Liver (tissue), 9 donors: Measurements from ENCODE around the gene GRIK2. TPM values are rescaled to one million over a fixed set of nuclear protein-coding genes. Genes with fewer than 3 reads are reported as not detected.

Experiments used
- DNase-seq: peaks from one replicate; pipeline ENCODE4 v3.0.0-alpha.2; 2017; ENCODE audit warnings: low spot score
- H3K27ac ChIP-seq, 2 donors: one replicate each; pipeline ENCODE4 v1.7.0; 2013; ENCODE audit warnings: inconsistent platforms in 2 of 2, low read length in 2 of 2, control low read depth in 1 of 2, low read depth in 1 of 2, mild to moderate bottlenecking in 1 of 2
- H3K27me3 ChIP-seq, 4 donors: one replicate each; pipeline versions ENCODE4 v1.6.1 to v1.7.0; 2013; ENCODE audit warnings: low read length in 3 of 4, inconsistent platforms in 1 of 4, mild to moderate bottlenecking in 1 of 4, moderate library complexity in 1 of 4; ENCODE audit not compliant: control insufficient read depth in 4 of 4, insufficient read depth in 4 of 4
- H3K36me3 ChIP-seq, 4 donors: one replicate each; pipeline versions ENCODE4 v1.6.1 to v1.7.0; 2013; ENCODE audit warnings: low read length in 3 of 4, mild to moderate bottlenecking in 3 of 4, low read depth in 1 of 4, moderate library complexity in 1 of 4; ENCODE audit not compliant: control insufficient read depth in 4 of 4, insufficient read depth in 3 of 4
- H3K4me1 ChIP-seq, 4 donors: one replicate each; pipeline versions ENCODE4 v1.6.1 to v1.7.0; 2013; ENCODE audit warnings: low read length in 3 of 4, mild to moderate bottlenecking in 3 of 4, moderate library complexity in 1 of 4; ENCODE audit not compliant: control insufficient read depth in 4 of 4, insufficient read depth in 4 of 4
- H3K4me3 ChIP-seq, 3 donors: one replicate each; pipeline versions ENCODE4 v1.6.1 to v1.7.0; 2013; ENCODE audit warnings: low read length in 3 of 3, control low read depth in 1 of 3, low read depth in 1 of 3, mild to moderate bottlenecking in 1 of 3
- H3K9ac ChIP-seq, 2 donors: one replicate each; pipeline ENCODE4 v1.7.0; 2013; ENCODE audit warnings: low read length in 2 of 2, mild to moderate bottlenecking in 2 of 2, moderate library complexity in 2 of 2, control low read depth in 1 of 2, low read depth in 1 of 2
- H3K9me3 ChIP-seq, 4 donors: one replicate each; pipeline versions ENCODE4 v1.6.1 to v1.7.0; 2013; ENCODE audit warnings: low read length in 3 of 4; ENCODE audit not compliant: control insufficient read depth in 4 of 4
- ATF3 ChIP-seq: IDR thresholded peaks from 2 replicates; pipeline ENCODE4 v1.6.1; 2016; ENCODE audit warnings: antibody characterized with exemption
- CTCF ChIP-seq: fragments of 150-350 bp; IDR thresholded peaks from 2 replicates; pipeline ENCODE4 v1.5.1; 2017; ENCODE audit warnings: improper control_type of control experiment, low read depth, low read length; ENCODE audit not compliant: missing input control
- EGR1 ChIP-seq, 2 donors: IDR thresholded peaks; 2 replicates each; pipeline ENCODE4 v1.6.1; 2016 to 2018; ENCODE audit warnings: antibody characterized with exemption in 2 of 2, low read depth in 2 of 2
- FOXA1 ChIP-seq: IDR thresholded peaks from 2 replicates; pipeline ENCODE4 v1.6.1; 2016; ENCODE audit warnings: antibody characterized with exemption
- GABPA ChIP-seq, 2 donors: IDR thresholded peaks in 1 of 2; conservative IDR thresholded peaks in 1 of 2; 2 replicates each; pipeline ENCODE4 v1.6.1; 2016; ENCODE audit warnings: antibody characterized with exemption in 2 of 2, mild to moderate bottlenecking in 1 of 2, moderate library complexity in 1 of 2
- HNF4G ChIP-seq: IDR thresholded peaks from 2 replicates; pipeline ENCODE4 v1.6.1; 2016; ENCODE audit warnings: antibody characterized with exemption
- JUND ChIP-seq, 2 donors: IDR thresholded peaks; 2 replicates each; pipeline ENCODE4 v1.6.1; 2016; ENCODE audit warnings: antibody characterized with exemption in 2 of 2
- NR2F2 ChIP-seq: IDR thresholded peaks from 2 replicates; pipeline ENCODE4 v1.6.1; 2016; ENCODE audit warnings: antibody characterized with exemption
- RAD21 ChIP-seq, 2 donors: IDR thresholded peaks; 2 replicates each; pipeline ENCODE4 v1.6.1; 2016; ENCODE audit warnings: antibody characterized with exemption in 2 of 2, mild to moderate bottlenecking in 2 of 2
- RXRA ChIP-seq, 2 donors: IDR thresholded peaks; 2 replicates each; pipeline ENCODE4 v1.6.1; 2017 to 2018; ENCODE audit warnings: antibody characterized with exemption in 2 of 2, mild to moderate bottlenecking in 1 of 2
- SP1 ChIP-seq: IDR thresholded peaks from 2 replicates; pipeline ENCODE4 v1.6.1; 2018; ENCODE audit warnings: antibody characterized with exemption, mild to moderate bottlenecking
- YY1 ChIP-seq: IDR thresholded peaks from 2 replicates; pipeline ENCODE4 v1.6.1; 2016; ENCODE audit warnings: antibody characterized with exemption, mild to moderate bottlenecking
- WGBS: extraction: QIAGEN DNeasy Blood & Tissue Kit; methylation state at CpG from one replicate; pipeline ENCODE4 v1.1.7; 2013; 5-methylcytosine and 5-hydroxymethylcytosine counted together
- polyA plus RNA-seq, 2 donors: library from polyadenylated mRNA; stranded (reverse) in 1 of 2; unstranded in 1 of 2; fragments of 200-250 nt in 1 of 2; fragments of >200 nt in 1 of 2; fragmentation: Nextera tagmentation in 1 of 2; extraction: Ambion mirVana in 1 of 2; gene quantifications; one replicate each; pipeline versions ENCODE4 v1.2.1 to v1.2.3, GENCODE V29; 2013 to 2015
- total RNA-seq, 2 donors: library from RNA; depleted of rRNA; stranded (reverse); fragments of >200 nt; gene quantifications; one replicate each; pipeline ENCODE4 v1.2.3, GENCODE V29; 2014
- TF ChIP-seq, protein P1 (sequence below): IDR thresholded peaks from 2 replicates; pipeline ENCODE4 v1.6.1; 2016; ENCODE audit warnings: antibody characterized with exemption
- donor health status: healthy.
- donor health status: healthy.
- donor health status: healthy.
- donor health status: healthy.
- donor health status: healthy.

Gene GRIK2
- total and polyA plus RNA-seq, 4 donors = 0.02 to 0.17 (median 0.05) TPM

GRCh38 chr6:101402622-101403031 is 9.1 kb downstream of the GRIK2 start:
- DNase-seq = no peak
- peaks cover 0 to 4% (median 0%) of the 10 kb centered on the region in 4 donors for H3K4me1 ChIP-seq
- TF ChIP-seq ATF3 (no peak), YY1 (no peak), RXRA (IDR thresholded peaks at IDR 0.05) (no peak), JUND (IDR thresholded peaks at IDR 0.05) (no peak), FOXA1 (no peak), SP1 (no peak)
- H3K27ac ChIP-seq = no peak overlapping the region
- H3K4me3 ChIP-seq = no peak overlapping the region
- peaks cover 0 to 3% (median under 1%) of the 10 kb centered on the region in 4 donors for H3K9me3 ChIP-seq
- peaks cover 3 to 17% (median 10%) of the 10 kb centered on the region in 4 donors for H3K27me3 ChIP-seq
- H3K9ac ChIP-seq = no peak overlapping the region
- 3% methylated on average over 28 of the region's 28 CpGs for WGBS
- H3K36me3 ChIP-seq = no peaks in the 10 kb centered on the region

GRCh38 chr6:101403216-101403945 is 9.9 kb downstream of the GRIK2 start:
- TF ChIP-seq ATF3 = no peak
- no peak for TF ChIP-seq RAD21 (IDR thresholded peaks at IDR 0.05)
- TF ChIP-seq JUND (IDR thresholded peaks at IDR 0.05) = no peak
- no peak for TF ChIP-seq YY1
- no peak for TF ChIP-seq EGR1 (IDR thresholded peaks at IDR 0.05; ENCODE audit: low read depth in 2 of 2)
- no peak for TF ChIP-seq CTCF
- TF ChIP-seq GABPA (IDR thresholded peaks at IDR 0.05 in 1 of 2, conservative IDR thresholded peaks at IDR 0.05 in 1 of 2) = no peak
- TF ChIP-seq NR2F2 = no peak
- TF ChIP-seq RXRA (IDR thresholded peaks at IDR 0.05) = no peak
- TF ChIP-seq, protein P1, sequence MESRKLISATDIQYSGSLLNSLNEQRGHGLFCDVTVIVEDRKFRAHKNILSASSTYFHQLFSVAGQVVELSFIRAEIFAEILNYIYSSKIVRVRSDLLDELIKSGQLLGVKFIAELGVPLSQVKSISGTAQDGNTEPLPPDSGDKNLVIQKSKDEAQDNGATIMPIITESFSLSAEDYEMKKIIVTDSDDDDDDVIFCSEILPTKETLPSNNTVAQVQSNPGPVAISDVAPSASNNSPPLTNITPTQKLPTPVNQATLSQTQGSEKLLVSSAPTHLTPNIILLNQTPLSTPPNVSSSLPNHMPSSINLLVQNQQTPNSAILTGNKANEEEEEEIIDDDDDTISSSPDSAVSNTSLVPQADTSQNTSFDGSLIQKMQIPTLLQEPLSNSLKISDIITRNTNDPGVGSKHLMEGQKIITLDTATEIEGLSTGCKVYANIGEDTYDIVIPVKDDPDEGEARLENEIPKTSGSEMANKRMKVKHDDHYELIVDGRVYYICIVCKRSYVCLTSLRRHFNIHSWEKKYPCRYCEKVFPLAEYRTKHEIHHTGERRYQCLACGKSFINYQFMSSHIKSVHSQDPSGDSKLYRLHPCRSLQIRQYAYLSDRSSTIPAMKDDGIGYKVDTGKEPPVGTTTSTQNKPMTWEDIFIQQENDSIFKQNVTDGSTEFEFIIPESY = no peak
- peaks cover 3 to 17% (median 10%) of the 10 kb centered on the region in 4 donors for H3K27me3 ChIP-seq
- no peak overlapping the region for H3K4me3 ChIP-seq
- peaks cover 0 to 3% (median under 1%) of the 10 kb centered on the region in 4 donors for H3K9me3 ChIP-seq
- WGBS = 9% methylated on average over 16 of the region's 16 CpGs
- H3K4me1 ChIP-seq = peaks cover 0 to 4% (median 0%) of the 10 kb centered on the region in 4 donors
- DNase-seq = no peak
- no peak overlapping the region for H3K9ac ChIP-seq
- H3K27ac ChIP-seq = no peak overlapping the region
- no peaks in the 10 kb centered on the region for H3K36me3 ChIP-seq

DNA sequence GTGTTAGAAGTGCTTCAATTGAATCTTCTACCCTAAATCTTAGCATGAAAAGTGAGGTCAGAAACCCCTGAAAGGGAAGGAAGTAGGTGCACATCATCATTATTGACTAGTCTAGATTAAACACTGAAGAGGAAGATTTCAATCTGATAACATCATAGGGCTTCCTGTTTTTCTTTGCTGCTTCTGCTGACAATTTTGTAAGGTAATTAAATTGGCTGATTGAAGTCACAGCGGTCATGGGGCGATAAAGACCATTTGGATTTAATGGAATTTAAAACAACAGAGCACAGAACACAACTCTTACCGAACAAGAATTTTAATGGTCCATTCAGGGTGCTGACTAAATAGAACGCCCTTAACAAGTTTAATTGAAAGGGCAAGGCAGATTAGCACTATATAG is 11.3 kb downstream of the GRIK2 start:
- no peak for TF ChIP-seq HNF4G
- Histone ChIP-seq H3K36me3 (no peaks in the 10 kb centered on the region), H3K4me1 (peaks cover 0 to 2% (median 0%) of the 10 kb centered on the region in 4 donors), H3K9ac (no peak overlapping the region), H3K27me3 (peaks cover 3 to 13% (median 7%) of the 10 kb centered on the region in 4 donors), H3K27ac (no peak overlapping the region), H3K4me3 (no peak overlapping the region), H3K9me3 (peaks cover 0 to 1% (median 0%) of the 10 kb centered on the region in 4 donors)
- no peak for DNase-seq
- WGBS = 34% methylated on average over 4 of the region's 4 CpGs
